Skeletal muscle satellite cell (primary cell): Measurements from ENCODE around the gene BIRC6.
"Not testable (repeated sequence)": the region's sequence is repeated elsewhere in the genome, so short reads cannot be mapped to it uniquely, and the experiment has no call there.

Experiments
- H3K27me3 ChIP-seq: 2 replicates; pipeline ENCODE4 v1.7.0; 2013; ENCODE audit warnings: low read length; ENCODE audit not compliant: control insufficient read depth, insufficient read depth
- H3K36me3 ChIP-seq: 2 replicates; pipeline ENCODE4 v1.7.0; 2013; ENCODE audit warnings: mild to moderate bottlenecking, control low read depth, low read length; ENCODE audit not compliant: insufficient read depth
- H3K4me1 ChIP-seq: 2 replicates; pipeline ENCODE4 v1.7.0; 2013; ENCODE audit warnings: low read length; ENCODE audit not compliant: control insufficient read depth, insufficient read depth
- H3K4me2 ChIP-seq: 2 replicates; pipeline ENCODE4 v1.7.0; 2013; ENCODE audit warnings: mild to moderate bottlenecking, low read length
- H3K4me3 ChIP-seq: 2 replicates; pipeline ENCODE4 v1.7.0; 2013; ENCODE audit warnings: low read length
- H3K9ac ChIP-seq: 2 replicates; pipeline ENCODE4 v1.7.0; 2013; ENCODE audit warnings: mild to moderate bottlenecking, low read depth, low read length, moderate library complexity
- H3K9me3 ChIP-seq: replicated peaks from 2 replicates; pipeline ENCODE4 v1.7.0; 2013; ENCODE audit warnings: mild to moderate bottlenecking, control low read depth, low read length

The BIRC6 gene

GRCh38 chr2:32360416-32360815, 3.6 kb downstream of the BIRC6 start:
- Histone ChIP-seq H3K27me3 (no peaks in the 10 kb centered on the region), H3K9me3 (no peaks in the 10 kb centered on the region), H3K36me3 (peaks cover 8% of the 10 kb centered on the region), H3K4me2 (peak overlapping the region; percentile 47), H3K9ac (no peak overlapping the region), H3K4me3 (no peak overlapping the region), H3K4me1 (peaks cover 17% of the 10 kb centered on the region)

- H3K4me2 ChIP-seq, H3K9ac ChIP-seq, H3K27me3 ChIP-seq, H3K4me3 ChIP-seq, H3K36me3 ChIP-seq, H3K9me3 ChIP-seq: not testable (repeated sequence)
- H3K4me1 ChIP-seq: peaks cover 17% of the 10 kb centered on the region
These were observed 6.2 kb downstream of the BIRC6 start for GRCh38 chr2:32362997-32363396.

DNA sequence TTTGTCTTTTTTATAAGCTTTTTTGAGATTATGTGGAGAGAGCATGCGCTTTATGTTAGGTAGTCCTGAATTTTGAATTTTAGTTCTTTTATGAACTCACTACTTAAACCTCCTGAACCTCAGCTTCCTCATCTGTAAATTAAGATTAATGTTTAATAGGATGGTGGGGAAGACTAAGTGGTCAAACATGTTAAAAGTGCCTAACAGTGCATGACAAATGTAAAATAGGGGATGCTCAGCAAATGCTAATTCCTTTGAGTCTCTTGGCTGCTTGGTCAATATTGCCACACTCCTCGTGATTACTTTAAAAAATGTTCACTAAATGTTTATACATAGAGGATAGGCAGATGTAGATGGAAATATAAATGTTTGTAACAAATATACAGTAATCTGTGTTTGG, 6.8 kb downstream of the BIRC6 start:
- H3K36me3 ChIP-seq: peaks cover 8% of the 10 kb centered on the region
- H3K4me3 ChIP-seq: no peak overlapping the region
- peaks cover 11% of the 10 kb centered on the region for H3K4me1 ChIP-seq
- no peaks in the 10 kb centered on the region for H3K27me3 ChIP-seq
- H3K4me2 ChIP-seq: no peak overlapping the region
- H3K9ac ChIP-seq: no peak overlapping the region
- H3K9me3 ChIP-seq: no peaks in the 10 kb centered on the region

- H3K36me3 ChIP-seq: not testable (repeated sequence)
These were observed 7.5 kb downstream of the BIRC6 start for GRCh38 chr2:32364290-32364689.

GRCh38 chr2:32365679-32366078, 8.9 kb downstream of the BIRC6 start:
- not testable (repeated sequence) for H3K9ac ChIP-seq, H3K4me3 ChIP-seq, H3K36me3 ChIP-seq, H3K4me1 ChIP-seq, H3K27me3 ChIP-seq, H3K9me3 ChIP-seq, H3K4me2 ChIP-seq

More at GRCh38 chr2:32364290-32364689, 7.5 kb downstream of the BIRC6 start:
- not testable (repeated sequence) for H3K4me3 ChIP-seq, H3K4me2 ChIP-seq, H3K4me1 ChIP-seq, H3K27me3 ChIP-seq, H3K9ac ChIP-seq, H3K9me3 ChIP-seq

GRCh38 chr2:32366595-32366994, 9.8 kb downstream of the BIRC6 start:
- no peak overlapping the region for H3K9ac ChIP-seq
- no peaks in the 10 kb centered on the region for H3K4me1 ChIP-seq
- H3K4me2 ChIP-seq: no peak overlapping the region
- no peaks in the 10 kb centered on the region for H3K27me3 ChIP-seq
- H3K36me3 ChIP-seq: peaks cover 2% of the 10 kb centered on the region
- no peaks in the 10 kb centered on the region for H3K9me3 ChIP-seq
- no peak overlapping the region for H3K4me3 ChIP-seq

GRCh38 chr2:32369222-32369621, 12.4 kb downstream of the BIRC6 start:
- H3K9me3 ChIP-seq: no peaks in the 10 kb centered on the region
- no peak overlapping the region for H3K4me3 ChIP-seq
- H3K9ac ChIP-seq: no peak overlapping the region
- H3K4me1 ChIP-seq: no peaks in the 10 kb centered on the region
- H3K27me3 ChIP-seq: no peaks in the 10 kb centered on the region
- H3K4me2 ChIP-seq: no peak overlapping the region
- peaks cover 3% of the 10 kb centered on the region for H3K36me3 ChIP-seq

GRCh38 chr2:32370942-32371341, 14.1 kb downstream of the BIRC6 start:
- H3K9me3 ChIP-seq, H3K4me1 ChIP-seq, H3K36me3 ChIP-seq, H3K9ac ChIP-seq, H3K27me3 ChIP-seq, H3K4me3 ChIP-seq, H3K4me2 ChIP-seq: not testable (repeated sequence)

GRCh38 chr2:32372519-32373182, 15.8 kb downstream of the BIRC6 start:
- no peak overlapping the region for H3K4me3 ChIP-seq
- H3K9ac ChIP-seq: no peak overlapping the region
- no peak overlapping the region for H3K4me2 ChIP-seq
- H3K4me1 ChIP-seq: peaks cover 10% of the 10 kb centered on the region
- peaks cover 3% of the 10 kb centered on the region for H3K36me3 ChIP-seq
- no peaks in the 10 kb centered on the region for H3K9me3 ChIP-seq
- no peaks in the 10 kb centered on the region for H3K27me3 ChIP-seq

DNA sequence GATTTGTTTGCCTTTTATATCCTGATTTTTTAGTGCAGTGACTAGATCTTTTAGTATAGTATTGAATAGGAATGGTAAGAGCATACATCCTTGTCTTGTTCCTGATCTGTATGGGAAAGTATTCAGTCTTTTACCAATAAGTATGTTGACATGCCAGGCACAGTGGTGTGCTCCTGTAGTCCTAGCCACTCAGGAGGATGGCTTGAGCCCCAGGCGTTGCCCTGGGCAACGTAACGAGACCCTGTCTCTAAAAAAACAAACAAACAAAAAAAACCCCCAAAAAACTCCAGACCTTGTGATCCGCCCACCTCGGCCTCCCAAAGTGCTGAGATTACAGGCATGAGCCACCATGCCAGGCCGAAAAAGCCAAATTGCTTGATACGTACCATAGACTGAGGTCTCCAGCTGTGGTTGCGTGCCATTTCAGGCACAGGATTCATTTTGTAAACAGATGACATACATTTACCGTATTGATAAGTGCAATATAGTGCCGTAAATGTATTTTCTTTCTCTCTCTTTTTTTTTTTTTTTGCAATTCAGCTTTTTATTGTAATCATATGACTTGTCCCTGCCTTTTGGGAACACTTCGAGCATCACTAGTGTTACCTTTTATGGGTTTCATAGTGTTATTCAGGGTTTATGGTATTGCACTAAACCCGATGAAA, 18.5 kb downstream of the BIRC6 start:
- Histone ChIP-seq H3K4me1 (peaks cover 10% of the 10 kb centered on the region), H3K27me3 (no peaks in the 10 kb centered on the region), H3K36me3 (peaks cover 6% of the 10 kb centered on the region), H3K4me2 (no peak overlapping the region), H3K9me3 (no peaks in the 10 kb centered on the region), H3K9ac (no peak overlapping the region), H3K4me3 (no peak overlapping the region)

GRCh38 chr2:32376756-32377155, 19.9 kb downstream of the BIRC6 start:
- peak overlapping the region; percentile 33 for H3K4me2 ChIP-seq
- H3K36me3 ChIP-seq: peaks cover 8% of the 10 kb centered on the region
- H3K9me3 ChIP-seq: no peaks in the 10 kb centered on the region
- H3K9ac ChIP-seq: no peak overlapping the region
- no peak overlapping the region for H3K4me3 ChIP-seq
- no peaks in the 10 kb centered on the region for H3K27me3 ChIP-seq
- peaks cover 10% of the 10 kb centered on the region for H3K4me1 ChIP-seq

- H3K4me3 ChIP-seq: no peak overlapping the region
- no peak overlapping the region for H3K9ac ChIP-seq
- H3K9me3 ChIP-seq: no peaks in the 10 kb centered on the region
- no peak overlapping the region for H3K4me2 ChIP-seq
- no peaks in the 10 kb centered on the region for H3K27me3 ChIP-seq
- H3K4me1 ChIP-seq: peaks cover 10% of the 10 kb centered on the region
- peaks cover 16% of the 10 kb centered on the region for H3K36me3 ChIP-seq
These were observed 21.1 kb downstream of the BIRC6 start for GRCh38 chr2:32377928-32378327.
